Posterior cingulate gyrus (tissue), 11 donors: ENCODE results near the gene ZNRF1.
"Not testable (repeated sequence)": the region's sequence is repeated elsewhere in the genome, so short reads cannot be mapped to it uniquely, and the experiment has no call there.

Experiments
- DNase-seq, 10 donors: peaks; one replicate each; pipeline versions ENCODE4 v3.0.0 to v3.0.0-alpha.2; 2020 to 2021; ENCODE audit warnings: mixed read lengths in 3 of 10
- intact Hi-C: fragments of 100-400 bp; cut with DNase I; formaldehyde crosslinking; loops from one replicate; pipeline ENCODE4 v1.15.1; 2023

The ZNRF1 gene

GRCh38 chr16:74998481-74999218 is at the start of gene ZNRF1:
TSS of gene ZNRF1 (plus strand) at chr16:74999024. CDS start at chr16:74999672, 648 bp downstream.
- intact Hi-C loops, result loop anchor here (1.0 to 10.0 kb wide), 3 partner anchors 113 to 294 kb away; partner anchors contain the start of genes MLKL and ZFP1
- peak; percentile 64 to 94 (median 74) for DNase-seq

DNA sequence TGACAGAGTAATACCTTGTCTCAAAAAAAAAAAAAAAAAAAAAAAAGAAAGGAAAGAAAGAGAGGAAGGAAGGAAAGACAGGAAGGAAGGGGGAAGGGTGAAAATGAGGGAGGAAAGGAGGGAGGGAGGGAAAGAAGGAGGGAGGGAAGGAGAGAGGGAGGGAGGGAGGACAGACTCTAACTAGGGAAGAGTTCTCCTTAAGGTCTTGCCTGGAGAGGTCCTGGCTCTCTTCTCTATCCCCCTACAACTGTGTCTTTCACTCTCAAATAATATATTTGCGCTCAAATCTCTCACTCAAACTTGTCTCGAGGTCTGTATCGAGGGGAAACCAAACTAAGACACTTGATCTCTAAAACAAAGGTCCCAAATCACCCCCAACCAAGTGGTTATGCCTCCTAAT is 49.5 kb upstream of the ZNRF1 start:
- DNase-seq, result no peak
- intact Hi-C loops, result no loop called here

- peak in 1 of 10 donors; percentile 43 for DNase-seq
Measured at GRCh38 chr16:74950511-74950910, 48.3 kb upstream of the ZNRF1 start.

GRCh38 chr16:74951206-74951605 is 47.6 kb upstream of the ZNRF1 start:
- DNase-seq, result no peak
- intact Hi-C loops, result no loop called here

More at GRCh38 chr16:74950511-74950910, 48.3 kb upstream of the ZNRF1 start:
- intact Hi-C loops, result no loop called here

DNA sequence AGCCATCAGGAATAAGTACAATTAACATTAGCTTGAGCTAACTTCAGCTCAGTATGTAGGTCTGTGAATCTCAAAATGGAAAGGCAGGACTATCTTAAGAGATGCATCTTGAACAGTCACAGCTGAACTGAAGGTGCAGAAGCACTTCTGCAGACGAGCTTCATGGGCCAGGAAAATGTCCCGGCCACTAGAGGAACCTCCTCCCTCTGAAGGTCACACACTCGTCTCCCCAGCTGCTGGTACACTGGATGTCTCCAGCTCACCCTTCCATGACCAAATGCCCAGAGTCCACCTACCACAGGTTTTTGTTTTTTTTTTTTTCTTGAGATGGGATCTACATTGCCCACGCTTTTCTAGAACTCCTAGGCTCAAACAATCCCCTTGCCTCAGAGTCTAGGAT is 47.1 kb upstream of the ZNRF1 start:
- intact Hi-C loops, result no loop called here
- DNase-seq, result no peak

DNA sequence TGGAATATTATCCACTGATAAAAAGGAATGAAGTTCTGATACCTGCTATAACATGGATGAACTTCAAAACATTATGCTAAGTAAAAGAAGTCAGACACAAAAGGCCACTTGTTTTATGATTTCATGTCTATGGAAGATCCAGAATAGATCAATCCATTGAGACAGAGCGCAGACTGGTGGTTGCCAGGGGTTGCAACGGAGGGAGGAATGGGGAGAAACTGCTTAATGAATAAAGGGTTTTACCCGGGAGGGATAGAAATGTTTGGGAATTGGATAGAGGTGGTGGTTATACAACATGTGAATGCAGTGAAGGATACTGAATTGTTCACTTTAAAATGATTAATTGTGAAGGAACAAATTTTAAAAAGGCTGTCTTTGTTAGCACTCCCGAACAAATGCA is 44.1 kb upstream of the ZNRF1 start:
- DNase-seq, result peak in 3 of 10 donors; percentile 16 to 40 (median 37)
- intact Hi-C loops, result no loop called here

DNA sequence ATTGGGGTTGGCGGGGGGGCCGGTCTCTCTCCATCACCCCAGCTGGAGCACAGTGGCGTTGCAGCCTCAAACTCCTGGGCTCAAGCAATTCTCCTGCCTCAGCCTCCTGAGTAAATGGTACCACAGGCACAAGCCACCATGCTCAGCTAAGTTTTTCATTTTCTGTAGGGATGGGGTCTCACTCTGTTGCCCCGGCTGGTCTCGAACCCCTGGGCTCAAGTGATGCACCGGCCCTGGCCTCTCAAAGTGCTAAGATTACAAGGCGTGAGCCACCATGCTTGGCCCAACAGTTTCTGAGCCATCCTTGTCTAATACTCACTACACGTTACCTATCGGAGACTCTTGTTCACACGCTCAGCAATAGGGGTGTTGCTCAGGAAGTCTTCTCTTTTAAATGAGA is 25.5 kb upstream of the ZNRF1 start:
- no peak for DNase-seq
- intact Hi-C loops, result no loop called here

DNA sequence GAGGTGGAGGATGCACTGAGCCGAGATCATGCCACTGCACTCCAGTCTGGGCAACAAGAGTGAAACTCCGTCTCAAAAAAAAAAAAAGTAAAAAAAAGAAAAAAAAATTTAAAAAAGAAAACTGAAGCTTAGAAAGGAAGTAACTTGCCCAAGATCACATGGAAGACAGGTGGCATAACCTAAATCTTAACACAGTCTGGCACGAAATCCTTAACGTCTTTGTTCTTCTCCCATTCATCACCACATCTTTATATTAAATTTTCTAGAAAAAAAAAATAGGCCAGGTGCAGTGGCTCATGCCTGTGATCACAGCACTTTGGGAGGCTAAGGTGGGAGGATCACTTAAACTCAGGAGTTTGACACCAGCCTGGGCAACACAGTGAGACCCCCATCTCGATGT is 23.2 kb upstream of the ZNRF1 start:
- intact Hi-C loops, result no loop called here
- no peak for DNase-seq

DNA sequence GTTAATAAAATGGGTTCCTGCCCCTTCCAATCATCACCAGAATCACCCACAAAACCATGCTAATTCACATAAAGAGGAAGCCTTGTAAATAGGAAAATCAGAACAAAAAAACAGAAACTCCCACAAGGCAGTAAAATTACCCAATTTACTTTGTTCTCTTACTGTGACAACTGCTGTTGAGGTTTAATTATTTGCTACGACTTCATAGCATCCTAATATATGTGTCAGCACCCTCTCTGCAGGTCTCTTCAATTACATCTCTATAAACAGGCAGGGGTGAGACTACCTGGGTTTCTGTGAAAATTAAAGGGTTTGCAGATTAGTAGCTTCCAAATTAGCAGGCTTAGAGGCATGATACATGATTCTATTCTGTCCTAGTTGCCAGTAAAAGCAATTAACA is 16.6 kb upstream of the ZNRF1 start:
- DNase-seq, result no peak
- intact Hi-C loops, result no loop called here

DNA sequence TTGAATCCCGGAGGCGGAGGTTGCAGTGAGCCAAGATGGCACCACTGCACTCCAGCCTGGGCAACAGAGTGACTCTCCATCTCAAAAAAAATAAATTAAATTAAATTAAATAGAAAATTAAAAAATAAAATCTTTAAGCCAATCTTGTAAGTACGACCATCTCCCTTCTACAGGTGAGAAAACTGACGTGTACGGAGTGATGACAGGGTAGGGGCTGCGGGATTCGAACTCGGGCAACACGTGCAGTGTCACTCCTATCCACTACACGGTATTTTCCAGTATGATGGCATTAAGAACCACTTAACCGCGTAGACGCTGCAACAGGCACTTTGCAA is 14.7 kb upstream of the ZNRF1 start:
- no peak for DNase-seq
- intact Hi-C loops, result no loop called here

GRCh38 chr16:74984529-74985296 is 14.1 kb upstream of the ZNRF1 start, which contains the start of gene WDR59:
TSS of gene WDR59 (minus strand) at chr16:74985123. CDS start at chr16:74985017, 106 bp downstream.
- peak; percentile 98 to 100 (median 99) for DNase-seq
- intact Hi-C loops, result no loop called here

DNA sequence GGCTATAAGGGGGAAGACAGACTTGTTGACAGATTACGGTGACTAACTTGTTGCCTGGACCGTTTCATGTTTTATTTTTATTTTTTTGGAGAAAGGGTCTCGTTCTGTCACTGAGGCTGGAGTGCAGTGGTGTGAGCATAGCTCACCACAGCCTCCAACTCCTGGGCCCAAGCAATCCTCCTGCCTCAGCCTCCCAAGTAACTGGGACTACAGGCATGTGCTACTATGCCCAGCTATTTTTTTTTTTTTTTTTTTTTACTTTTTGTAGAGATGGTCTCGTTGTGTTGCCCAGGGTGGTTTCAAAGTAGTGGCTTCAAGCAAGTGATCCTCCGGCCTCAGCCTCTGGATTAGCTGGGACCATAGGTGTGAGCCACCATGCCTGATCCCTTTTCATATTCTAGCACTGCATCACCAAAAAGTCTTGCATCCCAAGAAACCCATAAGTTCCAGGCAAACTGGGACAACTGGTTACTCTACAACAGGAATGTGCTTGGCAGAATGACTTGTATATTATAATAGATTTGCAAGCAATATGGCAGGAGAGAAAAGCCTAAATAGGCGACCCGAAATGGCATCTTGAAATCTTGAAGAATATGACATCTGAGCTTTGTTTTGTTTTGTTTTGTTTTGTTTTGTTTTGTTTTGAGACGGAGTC is 11.7 kb upstream of the ZNRF1 start:
- DNase-seq, result no peak
- intact Hi-C loops, result no loop called here

DNA sequence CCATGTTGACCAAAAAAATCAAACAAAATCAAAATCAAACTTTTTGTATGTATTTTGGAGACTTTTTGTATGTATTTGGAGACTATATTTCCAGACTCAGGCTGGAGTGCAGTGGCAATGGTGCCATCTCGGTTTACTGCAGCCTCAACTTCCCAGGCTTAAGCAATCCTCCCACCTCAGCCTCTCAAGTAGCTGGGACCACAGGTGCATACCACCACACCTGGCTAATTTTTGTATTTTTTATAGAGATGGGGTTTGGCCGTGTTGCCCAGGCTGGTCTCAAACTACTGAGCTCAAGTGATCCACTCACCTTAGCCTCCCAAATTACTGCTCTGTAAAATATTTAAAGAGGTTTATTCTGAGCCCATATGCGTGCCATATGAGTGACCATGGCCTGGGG is 9.0 kb upstream of the ZNRF1 start:
- not testable (repeated sequence) for DNase-seq
- intact Hi-C loops, result loop anchor here (10.0 kb wide), 1 partner anchor 285 kb away; the partner anchor contains the start of gene MLKL

GRCh38 chr16:74990832-74991231 is 8.0 kb upstream of the ZNRF1 start:
- no peak for DNase-seq
- intact Hi-C loops, result loop anchor here (10.0 kb wide), 1 partner anchor 286 kb away; the partner anchor contains the start of gene MLKL

GRCh38 chr16:74991268-74991592 is 7.6 kb upstream of the ZNRF1 start:
- intact Hi-C loops, result loop anchor here (10.0 kb wide), 1 partner anchor 286 kb away; the partner anchor contains the start of gene MLKL

GRCh38 chr16:74991593-74992403 is 7.0 kb upstream of the ZNRF1 start:
- no peak for DNase-seq
- intact Hi-C loops, result loop anchor here (10.0 kb wide), 1 partner anchor 287 kb away; the partner anchor contains the start of gene MLKL

More at GRCh38 chr16:74991268-74991592, 7.6 kb upstream of the ZNRF1 start:
- no peak for DNase-seq

GRCh38 chr16:74995986-74996385 is 2.8 kb upstream of the ZNRF1 start:
- no peak for DNase-seq
- intact Hi-C loops, result loop anchor here (10.0 kb wide), 1 partner anchor 291 kb away; the partner anchor contains the start of gene MLKL

GRCh38 chr16:74997042-74997491 is 1.8 kb upstream of the ZNRF1 start:
- peak in 1 of 10 donors; percentile 50 for DNase-seq
- intact Hi-C loops, result loop anchor here (10.0 kb wide), 1 partner anchor 292 kb away; the partner anchor contains the start of gene MLKL

GRCh38 chr16:74999219-74999608 is 390 bp downstream of the ZNRF1 start:
- DNase-seq, result peak in 6 of 10 donors; percentile 13 to 90 (median 43)
- intact Hi-C loops, result loop anchor here (10.0 kb wide), 1 partner anchor 294 kb away; the partner anchor contains the start of gene MLKL
